HUES48 (cell line): Measurements from ENCODE around the gene TUB.

ENCODE experiments used
- H3K27ac ChIP-seq: one replicate; pipeline ENCODE4 v1.7.0; 2013; ENCODE audit warnings: low read depth, low read length, inconsistent platforms
- H3K27me3 ChIP-seq: 2 replicates; pipeline ENCODE4 v1.6.1; 2013; ENCODE audit warnings: mild to moderate bottlenecking, low read length; ENCODE audit not compliant: control insufficient read depth, insufficient read depth
- H3K36me3 ChIP-seq: 2 replicates; pipeline ENCODE4 v1.6.1; 2013; ENCODE audit warnings: low read length; ENCODE audit not compliant: control insufficient read depth, insufficient read depth
- H3K4me1 ChIP-seq: 2 replicates; pipeline ENCODE4 v1.6.1; 2013; ENCODE audit warnings: mild to moderate bottlenecking, low read length; ENCODE audit not compliant: control insufficient read depth, insufficient read depth
- H3K4me3 ChIP-seq: 2 replicates; pipeline ENCODE4 v1.5.1; 2013; ENCODE audit warnings: mild to moderate bottlenecking, low read depth, low read length
- H3K9ac ChIP-seq: 2 replicates; pipeline ENCODE4 v1.6.1; 2013; ENCODE audit warnings: mild to moderate bottlenecking, low read depth, low read length, moderate library complexity
- H3K9me3 ChIP-seq: 2 replicates; pipeline ENCODE4 v1.6.1; 2013; ENCODE audit warnings: low read length; ENCODE audit not compliant: control insufficient read depth, insufficient read depth

Gene TUB

DNA sequence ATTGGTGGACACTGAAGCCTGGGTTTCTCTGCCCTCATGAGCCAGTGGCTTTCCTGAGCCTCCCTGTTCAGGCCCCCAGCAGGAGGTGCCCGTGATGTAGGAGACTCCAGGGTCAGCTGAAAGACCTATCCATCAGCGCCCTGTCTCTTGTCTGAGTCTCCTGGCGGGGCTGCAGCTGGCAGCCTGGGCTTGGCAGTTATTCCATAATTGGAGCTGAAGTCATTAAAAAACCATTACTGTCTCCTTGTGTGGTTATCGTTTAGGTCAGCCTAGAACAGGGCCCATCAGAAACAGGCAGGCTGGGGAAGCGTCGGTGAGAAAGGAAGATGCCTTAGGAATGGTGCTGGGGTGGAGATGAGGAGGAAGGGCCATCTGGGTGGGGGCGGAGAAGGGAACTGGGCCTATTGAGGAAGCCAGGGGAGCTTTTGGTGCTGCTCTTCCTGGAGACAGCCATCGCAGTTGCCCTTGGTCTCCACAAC is 5.0 kb downstream of the TUB start:
- Histone ChIP-seq H3K9me3 (no peaks in the 10 kb centered on the region), H3K4me3 (no peak overlapping the region), H3K27ac (no peak overlapping the region), H3K9ac (no peak overlapping the region), H3K36me3 (no peaks in the 10 kb centered on the region), H3K27me3 (peaks cover 8% of the 10 kb centered on the region; the same call in 1 of the 2 replicates), H3K4me1 (peaks cover 39% of the 10 kb centered on the region)

DNA sequence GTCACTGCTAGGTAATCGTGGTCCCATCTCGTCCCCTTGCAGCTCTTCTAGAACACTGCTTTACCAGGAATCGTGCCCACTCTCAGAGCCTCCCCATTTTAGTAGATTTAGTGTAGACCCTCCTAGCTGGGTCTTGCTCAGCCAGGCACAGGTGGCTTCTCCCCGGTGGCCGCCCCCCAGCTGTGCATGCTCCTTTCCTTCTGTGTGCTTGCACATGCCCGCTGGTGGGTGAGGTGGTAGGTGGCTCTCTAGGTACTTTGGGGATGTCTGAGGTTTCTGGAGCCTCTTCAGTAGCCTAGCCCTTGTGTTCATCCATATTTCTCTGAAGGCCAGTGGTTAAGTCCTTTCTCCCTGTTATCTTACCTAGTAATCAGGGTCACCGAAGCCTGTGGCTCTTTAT is 5.6 kb downstream of the TUB start:
- Histone ChIP-seq H3K9me3 (no peaks in the 10 kb centered on the region), H3K27me3 (peaks cover 6% of the 10 kb centered on the region; the same call in 1 of the 2 replicates), H3K36me3 (no peaks in the 10 kb centered on the region), H3K9ac (no peak overlapping the region), H3K4me1 (peaks cover 39% of the 10 kb centered on the region), H3K4me3 (no peak overlapping the region), H3K27ac (no peak overlapping the region)

DNA sequence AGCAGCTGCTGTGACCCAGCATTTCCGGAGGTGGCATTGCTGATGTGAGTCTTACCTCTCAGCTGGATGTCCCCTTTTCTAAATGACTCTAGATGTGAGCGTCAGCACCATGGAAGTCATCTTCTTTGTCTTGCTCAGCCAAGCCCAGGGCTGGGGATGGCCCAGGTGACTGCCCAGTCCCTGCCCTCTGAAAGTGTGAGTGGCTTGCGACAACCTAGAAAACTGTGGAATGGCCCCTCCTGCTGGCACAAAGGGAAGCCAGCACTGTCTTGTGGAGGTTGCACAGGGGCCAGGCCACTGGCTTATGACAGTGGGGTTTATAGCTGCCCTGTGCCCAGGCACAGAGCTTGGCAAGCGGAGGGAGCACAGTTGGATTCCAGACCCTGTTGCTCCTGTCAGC is 6.2 kb downstream of the TUB start:
- H3K9me3 ChIP-seq = no peaks in the 10 kb centered on the region
- peaks cover 36% of the 10 kb centered on the region for H3K4me1 ChIP-seq
- H3K27ac ChIP-seq = no peak overlapping the region
- no peak overlapping the region for H3K9ac ChIP-seq
- peaks cover 4% of the 10 kb centered on the region; the same call in 1 of the 2 replicates for H3K36me3 ChIP-seq
- no peaks in the 10 kb centered on the region for H3K27me3 ChIP-seq
- H3K4me3 ChIP-seq = no peak overlapping the region

DNA sequence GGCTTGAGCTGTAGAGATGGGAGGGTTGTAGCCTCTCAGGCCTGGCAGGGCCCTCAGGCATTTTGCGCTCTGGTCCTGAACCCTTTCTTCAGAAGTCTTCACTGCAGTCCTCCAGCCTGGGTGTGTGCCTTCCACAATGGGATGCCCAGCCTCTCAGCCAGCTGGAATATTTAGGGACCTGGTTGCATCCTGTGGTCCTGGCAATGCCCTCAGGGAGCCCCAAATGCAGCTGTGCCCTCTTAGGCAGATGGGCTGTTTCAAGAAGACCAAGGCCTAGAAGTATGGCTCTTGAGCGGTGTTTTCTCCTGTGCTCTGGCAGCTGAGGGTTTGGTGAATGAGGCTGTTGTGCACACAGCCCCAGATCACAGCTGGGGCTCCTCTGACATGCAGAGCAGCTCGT is 6.7 kb downstream of the TUB start:
- no peak overlapping the region for H3K9ac ChIP-seq
- no peak overlapping the region for H3K4me3 ChIP-seq
- H3K4me1 ChIP-seq = peaks cover 36% of the 10 kb centered on the region
- H3K9me3 ChIP-seq = no peaks in the 10 kb centered on the region
- H3K36me3 ChIP-seq = peaks cover 4% of the 10 kb centered on the region; the same call in 1 of the 2 replicates
- no peaks in the 10 kb centered on the region for H3K27me3 ChIP-seq
- H3K27ac ChIP-seq = no peak overlapping the region

DNA sequence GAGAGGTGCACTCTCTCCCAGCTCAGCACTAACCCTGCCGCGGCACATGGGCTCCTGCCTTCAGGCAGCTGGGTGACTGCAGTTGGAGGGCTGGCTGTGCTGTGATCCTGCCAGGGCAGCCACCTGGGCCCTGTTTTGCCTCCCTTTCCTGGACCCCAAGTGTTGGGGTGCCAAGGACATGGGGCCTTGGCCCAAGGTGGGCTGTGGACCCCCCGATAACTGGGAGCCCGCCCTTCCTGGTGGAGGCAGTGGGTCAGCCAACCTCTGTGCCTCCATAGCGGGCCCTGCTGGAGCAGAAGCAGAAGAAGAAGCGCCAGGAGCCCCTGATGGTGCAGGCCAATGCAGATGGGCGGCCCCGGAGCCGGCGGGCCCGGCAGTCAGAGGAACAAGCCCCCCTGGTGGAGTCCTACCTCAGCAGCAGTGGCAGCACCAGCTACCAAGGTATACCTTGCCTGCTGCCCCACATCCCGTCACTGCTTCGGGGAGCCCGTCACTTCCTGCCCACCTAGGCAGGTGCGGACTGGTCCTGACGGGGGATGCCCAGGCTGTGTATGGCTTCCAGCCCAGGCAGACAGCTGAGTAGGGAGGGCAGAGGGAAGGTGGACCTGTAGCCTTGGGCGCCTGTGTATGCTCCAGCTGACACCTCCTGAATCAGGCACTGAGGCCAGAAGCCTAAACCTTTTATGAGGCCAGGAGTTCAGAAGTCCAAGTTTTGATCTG is 8.9 kb downstream of the TUB start:
- Histone ChIP-seq H3K9me3 (no peaks in the 10 kb centered on the region), H3K4me3 (no peak overlapping the region), H3K27ac (no peak overlapping the region), H3K27me3 (no peaks in the 10 kb centered on the region), H3K36me3 (peaks cover 12% of the 10 kb centered on the region), H3K9ac (no peak overlapping the region), H3K4me1 (peaks cover 19% of the 10 kb centered on the region)

DNA sequence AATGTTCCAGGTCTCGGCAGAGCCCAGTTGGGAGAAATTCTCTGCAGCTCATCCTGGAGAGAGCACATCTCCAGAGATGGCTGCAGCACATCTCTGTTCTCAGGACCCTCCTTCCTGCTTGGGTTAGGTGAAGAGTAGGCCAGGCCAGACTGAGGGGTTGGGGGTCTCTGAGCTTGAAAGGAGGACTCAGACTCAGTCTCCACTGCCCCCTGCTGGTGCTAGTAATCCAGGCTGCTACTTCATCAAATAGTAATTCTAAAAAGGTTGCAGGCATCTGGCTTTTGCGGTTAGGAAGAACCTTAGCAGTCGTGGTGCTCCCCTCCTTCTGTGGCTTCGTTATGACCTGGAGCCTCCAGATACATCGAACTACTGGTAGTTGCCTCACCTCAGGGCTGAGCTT is 9.7 kb downstream of the TUB start:
- H3K27me3 ChIP-seq = no peaks in the 10 kb centered on the region
- H3K9ac ChIP-seq = no peak overlapping the region
- H3K36me3 ChIP-seq = peaks cover 14% of the 10 kb centered on the region
- no peak overlapping the region for H3K4me3 ChIP-seq
- no peak overlapping the region for H3K27ac ChIP-seq
- no peaks in the 10 kb centered on the region for H3K9me3 ChIP-seq
- peaks cover 12% of the 10 kb centered on the region for H3K4me1 ChIP-seq

DNA sequence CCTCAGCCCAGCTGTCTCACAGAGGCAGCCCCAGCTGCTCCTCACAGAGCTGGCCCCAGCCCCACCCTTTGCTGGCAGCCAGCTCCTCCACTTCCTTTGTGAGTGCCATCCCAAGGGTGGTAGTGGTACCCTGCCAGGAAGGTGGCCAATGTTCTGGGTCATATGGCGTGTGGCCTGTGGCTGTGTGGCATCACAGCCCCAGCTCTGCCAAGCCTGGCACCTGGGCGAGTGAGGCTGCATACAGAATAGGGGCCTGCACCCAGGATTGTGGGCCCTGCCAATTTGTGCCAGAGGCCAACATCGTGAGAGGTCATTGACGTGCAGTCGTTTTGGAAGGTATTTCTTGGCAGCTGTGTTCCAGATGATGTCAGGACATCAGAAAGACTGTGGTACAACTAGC is 10.7 kb downstream of the TUB start:
- Histone ChIP-seq H3K27me3 (no peaks in the 10 kb centered on the region), H3K9ac (no peak overlapping the region), H3K27ac (no peak overlapping the region), H3K36me3 (peaks cover 19% of the 10 kb centered on the region), H3K4me3 (no peak overlapping the region), H3K4me1 (0 out of 2 replicates have a peak, but pooled peaks cover 4% of the 10 kb centered on the region), H3K9me3 (no peaks in the 10 kb centered on the region)

DNA sequence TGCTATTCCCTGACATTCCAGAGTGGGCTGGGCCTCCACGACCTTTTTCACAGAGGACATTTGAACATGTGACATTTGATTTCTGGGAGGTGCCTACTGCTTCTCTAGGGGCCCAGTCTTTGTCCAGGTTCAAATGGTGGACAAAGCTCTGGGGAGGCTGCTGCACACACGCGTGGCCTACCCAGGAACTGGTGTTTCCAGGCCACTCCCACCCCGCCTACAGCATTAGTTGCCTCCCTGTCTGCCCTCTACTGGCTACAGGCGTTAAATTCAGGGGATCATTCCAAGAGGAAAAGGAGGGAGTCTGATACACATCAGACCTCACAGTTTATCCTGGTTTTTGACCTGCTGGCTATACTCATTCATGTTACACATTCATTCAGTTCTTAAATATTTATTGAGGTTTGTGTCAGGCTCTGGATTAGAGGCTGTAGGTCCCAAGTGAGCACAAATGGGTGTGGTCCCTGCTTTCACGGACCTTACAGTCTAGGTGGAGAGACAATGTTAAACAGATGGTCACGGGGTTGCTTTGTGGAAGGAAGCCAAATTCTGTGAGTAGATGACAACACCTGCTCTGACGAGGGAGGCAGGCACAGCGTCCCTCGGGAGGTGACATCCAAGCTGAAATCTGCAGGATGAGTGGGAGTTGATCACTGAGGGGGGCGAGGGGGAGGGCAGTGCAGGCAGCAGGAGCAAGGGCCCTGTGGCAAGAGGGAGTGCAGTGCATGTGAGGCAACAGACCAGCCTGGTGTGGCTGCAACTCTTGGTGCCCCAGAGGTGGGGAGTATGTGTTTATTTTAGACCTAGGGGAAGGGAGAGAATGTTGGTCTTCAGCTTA is 11.8 kb downstream of the TUB start:
- no peak overlapping the region for H3K4me3 ChIP-seq
- no peaks in the 10 kb centered on the region for H3K27me3 ChIP-seq
- H3K27ac ChIP-seq = no peak overlapping the region
- H3K4me1 ChIP-seq = no peaks in the 10 kb centered on the region
- no peak overlapping the region for H3K9ac ChIP-seq
- peaks cover 29% of the 10 kb centered on the region for H3K36me3 ChIP-seq
- H3K9me3 ChIP-seq = no peaks in the 10 kb centered on the region

DNA sequence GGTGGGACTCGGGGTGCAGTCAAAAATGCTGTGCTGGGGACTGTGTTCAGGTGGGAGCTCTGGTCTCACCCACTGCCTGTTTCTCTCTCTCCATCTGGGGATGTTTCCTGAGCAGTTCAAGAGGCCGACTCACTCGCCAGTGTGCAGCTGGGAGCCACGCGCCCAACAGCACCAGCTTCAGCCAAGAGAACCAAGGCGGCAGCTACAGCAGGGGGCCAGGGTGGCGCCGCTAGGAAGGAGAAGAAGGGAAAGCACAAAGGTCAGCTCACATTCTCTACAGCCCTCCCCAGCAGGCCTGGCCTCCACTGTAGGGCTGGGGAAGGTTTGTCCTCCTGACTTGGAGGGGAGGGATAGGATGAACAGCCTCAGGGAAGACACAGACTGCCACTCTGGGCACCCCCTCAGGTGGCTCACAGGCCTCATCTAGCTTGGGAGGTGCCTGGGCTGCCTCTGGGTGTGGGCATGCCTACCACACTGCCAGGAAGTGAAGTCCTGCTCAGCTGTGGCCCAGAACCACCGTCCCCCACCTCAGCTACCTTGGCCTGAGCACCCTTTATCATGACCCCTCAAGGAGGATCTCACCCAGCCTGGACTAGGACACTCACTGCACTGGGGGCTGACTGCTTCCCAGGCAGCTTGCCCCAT is 13.0 kb downstream of the TUB start:
- H3K4me3 ChIP-seq = no peak overlapping the region
- no peaks in the 10 kb centered on the region for H3K9me3 ChIP-seq

DNA sequence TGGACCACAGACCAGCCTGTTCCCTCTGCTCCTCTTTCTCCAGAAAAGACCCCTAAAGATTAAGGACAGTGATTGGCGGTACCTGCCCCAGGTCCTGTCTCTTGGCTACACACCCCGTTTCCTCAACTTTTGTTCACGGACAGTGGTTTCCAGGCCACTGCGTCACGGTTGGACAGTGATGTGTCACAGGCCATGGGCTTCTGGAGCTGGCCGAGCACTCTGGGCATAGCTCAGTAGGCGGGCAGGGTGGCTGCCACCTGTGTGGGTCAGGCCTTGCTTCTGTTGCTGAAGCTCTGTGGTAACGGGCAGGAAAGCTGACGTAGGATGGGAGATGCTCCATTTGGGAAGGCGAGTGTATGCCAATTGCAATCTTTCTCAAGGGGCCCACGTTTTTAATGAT is 13.6 kb downstream of the TUB start:
- Histone ChIP-seq H3K36me3 (peaks cover 38% of the 10 kb centered on the region), H3K4me3 (no peak overlapping the region), H3K27me3 (no peaks in the 10 kb centered on the region), H3K9ac (no peak overlapping the region), H3K9me3 (no peaks in the 10 kb centered on the region), H3K4me1 (no peaks in the 10 kb centered on the region), H3K27ac (no peak overlapping the region)

More for the DNA sequence above, 13.0 kb downstream of the TUB start:
- Histone ChIP-seq H3K4me1 (no peaks in the 10 kb centered on the region), H3K9ac (no peak overlapping the region), H3K36me3 (peaks cover 37% of the 10 kb centered on the region), H3K27ac (no peak overlapping the region), H3K27me3 (no peaks in the 10 kb centered on the region)

DNA sequence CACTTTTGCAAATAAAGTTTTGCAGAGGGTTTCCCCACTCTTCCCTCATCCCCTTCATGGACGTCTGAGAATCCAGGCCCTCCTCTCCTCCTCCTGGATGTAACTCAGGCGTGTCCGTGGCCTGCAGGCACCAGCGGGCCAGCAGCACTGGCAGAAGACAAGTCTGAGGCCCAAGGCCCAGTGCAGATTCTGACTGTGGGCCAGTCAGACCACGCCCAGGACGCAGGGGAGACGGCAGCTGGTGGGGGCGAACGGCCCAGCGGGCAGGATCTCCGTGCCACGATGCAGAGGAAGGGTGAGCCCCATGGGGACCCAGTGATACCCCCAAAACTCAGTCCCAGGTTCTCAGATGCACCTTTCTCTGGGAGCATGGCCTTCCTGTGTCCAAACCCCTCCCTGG is 14.4 kb downstream of the TUB start:
- Histone ChIP-seq H3K27me3 (no peaks in the 10 kb centered on the region), H3K9ac (no peak overlapping the region), H3K27ac (no peak overlapping the region), H3K9me3 (no peaks in the 10 kb centered on the region), H3K36me3 (peaks cover 42% of the 10 kb centered on the region), H3K4me1 (no peaks in the 10 kb centered on the region), H3K4me3 (no peak overlapping the region)
